ENCODE data around the gene SYTL3. TPM values are rescaled to one million over a fixed set of nuclear protein-coding genes. Genes with fewer than 3 reads are reported as not detected.
A peak's percentile ranks its signal among the peaks of the same experiment; 100 is the strongest.

The SYTL3 gene
- total RNA-seq, 1 experiment from 2014 or later: 0.28 TPM

DNA sequence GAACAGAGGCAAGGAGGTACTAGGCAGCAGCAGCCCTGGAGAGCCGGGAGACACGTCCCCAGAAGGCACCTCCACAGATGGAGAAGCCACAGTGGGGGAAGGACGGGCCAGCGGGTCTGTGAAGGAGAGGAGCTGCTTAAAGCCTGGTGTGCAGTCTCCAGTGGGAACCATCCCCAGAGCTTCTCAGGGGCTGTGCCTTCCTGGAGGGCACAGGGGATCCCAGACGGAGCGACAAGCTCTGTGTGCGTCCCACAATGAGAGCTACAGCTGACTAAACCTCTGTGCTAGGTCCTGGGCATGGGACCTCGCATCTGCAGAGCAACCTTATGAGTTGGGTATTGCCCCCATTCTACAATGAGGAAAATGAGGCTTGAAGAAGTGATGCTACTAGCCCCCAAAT is 118.6 kb downstream of the SYTL3 start (continued):
- TF ChIP-seq, protein P1, sequence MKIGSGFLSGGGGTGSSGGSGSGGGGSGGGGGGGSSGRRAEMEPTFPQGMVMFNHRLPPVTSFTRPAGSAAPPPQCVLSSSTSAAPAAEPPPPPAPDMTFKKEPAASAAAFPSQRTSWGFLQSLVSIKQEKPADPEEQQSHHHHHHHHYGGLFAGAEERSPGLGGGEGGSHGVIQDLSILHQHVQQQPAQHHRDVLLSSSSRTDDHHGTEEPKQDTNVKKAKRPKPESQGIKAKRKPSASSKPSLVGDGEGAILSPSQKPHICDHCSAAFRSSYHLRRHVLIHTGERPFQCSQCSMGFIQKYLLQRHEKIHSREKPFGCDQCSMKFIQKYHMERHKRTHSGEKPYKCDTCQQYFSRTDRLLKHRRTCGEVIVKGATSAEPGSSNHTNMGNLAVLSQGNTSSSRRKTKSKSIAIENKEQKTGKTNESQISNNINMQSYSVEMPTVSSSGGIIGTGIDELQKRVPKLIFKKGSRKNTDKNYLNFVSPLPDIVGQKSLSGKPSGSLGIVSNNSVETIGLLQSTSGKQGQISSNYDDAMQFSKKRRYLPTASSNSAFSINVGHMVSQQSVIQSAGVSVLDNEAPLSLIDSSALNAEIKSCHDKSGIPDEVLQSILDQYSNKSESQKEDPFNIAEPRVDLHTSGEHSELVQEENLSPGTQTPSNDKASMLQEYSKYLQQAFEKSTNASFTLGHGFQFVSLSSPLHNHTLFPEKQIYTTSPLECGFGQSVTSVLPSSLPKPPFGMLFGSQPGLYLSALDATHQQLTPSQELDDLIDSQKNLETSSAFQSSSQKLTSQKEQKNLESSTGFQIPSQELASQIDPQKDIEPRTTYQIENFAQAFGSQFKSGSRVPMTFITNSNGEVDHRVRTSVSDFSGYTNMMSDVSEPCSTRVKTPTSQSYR (CRISPR knock-in tag; IDR thresholded peaks at IDR 0.05): no peak
- TF ChIP-seq, protein P2, sequence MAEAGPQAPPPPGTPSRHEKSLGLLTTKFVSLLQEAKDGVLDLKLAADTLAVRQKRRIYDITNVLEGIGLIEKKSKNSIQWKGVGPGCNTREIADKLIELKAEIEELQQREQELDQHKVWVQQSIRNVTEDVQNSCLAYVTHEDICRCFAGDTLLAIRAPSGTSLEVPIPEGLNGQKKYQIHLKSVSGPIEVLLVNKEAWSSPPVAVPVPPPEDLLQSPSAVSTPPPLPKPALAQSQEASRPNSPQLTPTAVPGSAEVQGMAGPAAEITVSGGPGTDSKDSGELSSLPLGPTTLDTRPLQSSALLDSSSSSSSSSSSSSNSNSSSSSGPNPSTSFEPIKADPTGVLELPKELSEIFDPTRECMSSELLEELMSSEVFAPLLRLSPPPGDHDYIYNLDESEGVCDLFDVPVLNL (CRISPR knock-in tag; IDR thresholded peaks at IDR 0.05; ENCODE audit: borderline replicate concordance, low read depth): no peak
- no peak for TF ChIP-seq GRHL2 (CRISPR knock-in tag; IDR thresholded peaks at IDR 0.05; ENCODE audit: insufficient replicate concordance, severe bottlenecking)

DNA sequence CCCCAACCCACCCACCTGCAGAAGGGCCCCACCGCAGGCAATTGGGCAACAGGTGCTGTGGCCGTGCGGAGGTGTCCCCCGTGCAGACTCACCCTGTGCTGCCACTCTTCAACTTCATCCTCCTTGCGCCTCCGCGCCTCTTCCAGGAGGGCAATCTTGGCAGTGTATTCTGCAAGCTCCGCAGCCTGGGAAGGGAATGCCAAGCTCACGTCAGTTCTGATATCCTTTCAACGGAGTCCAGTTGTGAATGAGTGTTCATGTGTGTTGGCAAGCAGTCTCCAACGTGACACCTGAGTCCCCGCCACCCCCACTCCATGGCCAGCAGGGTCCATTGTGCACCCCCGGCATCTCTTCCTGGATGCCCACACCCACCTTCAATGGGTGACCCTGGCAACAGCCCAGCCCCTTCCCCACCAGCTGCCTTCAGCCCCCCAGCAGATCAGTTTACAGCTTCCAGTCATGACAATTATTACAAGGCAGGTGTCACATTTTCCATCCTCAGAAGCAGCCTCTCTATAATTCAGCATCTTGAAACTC is 119.4 kb downstream of the SYTL3 start:
- Mint-ChIP-seq H3K27me3 (ENCODE audit: low read depth) (no peaks in the 10 kb centered on the region), H3K9me3 (no peaks in the 10 kb centered on the region), H3K27ac (peak overlapping the region; percentile 69; the same call in 1 of the 2 replicates), H3K36me3 (peaks cover 91% of the 10 kb centered on the region), H3K4me3 (no peak overlapping the region), H3K4me1 (peaks cover 12% of the 10 kb centered on the region)
- no peak for ATAC-seq
- DNase-seq (ENCODE audit: low spot score): no peak
- TF ChIP-seq TEAD4 (CRISPR knock-in tag; IDR thresholded peaks at IDR 0.05) (no peak), HMGA2 (CRISPR knock-in tag; IDR thresholded peaks at IDR 0.05) (no peak), ZNF416 (CRISPR knock-in tag; IDR thresholded peaks at IDR 0.05) (no peak)
- ChIA-PET POLR2A (interaction anchor here (0.6 to 0.8 kb wide), 2 partner anchors 11 to 39 kb away, joined by 3 read pairs; no protein-coding TSS in a partner anchor), CTCF (interaction anchor here (1.0 to 2.3 kb wide), 3 partner anchors 16 to 89 kb away, joined by 3 to 14 read pairs (median 6); no protein-coding TSS in a partner anchor)

DNA sequence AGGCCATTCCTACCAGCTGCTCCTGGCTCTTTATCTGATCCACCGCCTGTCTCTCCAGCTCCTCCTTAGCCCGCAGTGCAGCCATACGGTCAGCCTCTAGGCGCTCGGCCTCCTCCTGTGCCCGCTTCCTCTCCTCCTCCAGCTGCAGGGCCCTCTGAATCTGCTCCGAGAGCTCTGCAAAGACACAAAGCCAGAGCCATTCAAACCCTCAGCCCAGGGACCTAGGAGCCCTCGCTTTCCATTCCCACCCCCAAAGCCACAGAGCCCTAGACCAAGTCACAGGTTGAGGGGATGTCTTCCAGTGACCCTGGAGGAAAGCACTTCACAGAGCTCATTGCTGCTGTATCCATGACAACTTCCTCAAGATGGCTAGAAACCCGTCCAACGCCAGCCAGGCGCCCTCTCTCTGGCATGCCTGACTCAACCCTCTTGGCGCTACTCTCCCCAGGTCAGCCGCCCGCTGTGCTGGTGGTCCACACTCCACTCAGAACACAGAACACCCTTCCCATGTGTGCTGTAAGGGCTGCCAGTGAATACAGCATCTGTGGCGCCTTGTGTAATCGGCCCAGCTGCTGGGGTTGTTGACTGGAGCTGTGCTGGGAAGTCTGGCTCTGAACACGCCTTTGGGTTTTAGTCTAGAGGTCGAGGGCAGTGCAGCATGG is 120.0 kb downstream of the SYTL3 start:
- no peak overlapping the region for H3K4me3 Mint-ChIP-seq
- ChIA-PET POLR2A (interaction anchor here (0.6 kb wide), 1 partner anchor 39 kb away, joined by 3 read pairs; no protein-coding TSS in a partner anchor), CTCF (interaction anchor here (1.0 to 2.3 kb wide), 3 partner anchors 17 to 89 kb away, joined by 3 to 14 read pairs (median 6); no protein-coding TSS in a partner anchor)
- no peak; the same call in 1 of the 2 replicates for ATAC-seq
- H3K9me3 Mint-ChIP-seq: no peaks in the 10 kb centered on the region
- peak overlapping the region; percentile 69; the same call in 1 of the 2 replicates for H3K27ac Mint-ChIP-seq
- DNase-seq (ENCODE audit: low spot score): no peak
- H3K36me3 Mint-ChIP-seq: peaks cover 93% of the 10 kb centered on the region
- TF ChIP-seq, protein P3, sequence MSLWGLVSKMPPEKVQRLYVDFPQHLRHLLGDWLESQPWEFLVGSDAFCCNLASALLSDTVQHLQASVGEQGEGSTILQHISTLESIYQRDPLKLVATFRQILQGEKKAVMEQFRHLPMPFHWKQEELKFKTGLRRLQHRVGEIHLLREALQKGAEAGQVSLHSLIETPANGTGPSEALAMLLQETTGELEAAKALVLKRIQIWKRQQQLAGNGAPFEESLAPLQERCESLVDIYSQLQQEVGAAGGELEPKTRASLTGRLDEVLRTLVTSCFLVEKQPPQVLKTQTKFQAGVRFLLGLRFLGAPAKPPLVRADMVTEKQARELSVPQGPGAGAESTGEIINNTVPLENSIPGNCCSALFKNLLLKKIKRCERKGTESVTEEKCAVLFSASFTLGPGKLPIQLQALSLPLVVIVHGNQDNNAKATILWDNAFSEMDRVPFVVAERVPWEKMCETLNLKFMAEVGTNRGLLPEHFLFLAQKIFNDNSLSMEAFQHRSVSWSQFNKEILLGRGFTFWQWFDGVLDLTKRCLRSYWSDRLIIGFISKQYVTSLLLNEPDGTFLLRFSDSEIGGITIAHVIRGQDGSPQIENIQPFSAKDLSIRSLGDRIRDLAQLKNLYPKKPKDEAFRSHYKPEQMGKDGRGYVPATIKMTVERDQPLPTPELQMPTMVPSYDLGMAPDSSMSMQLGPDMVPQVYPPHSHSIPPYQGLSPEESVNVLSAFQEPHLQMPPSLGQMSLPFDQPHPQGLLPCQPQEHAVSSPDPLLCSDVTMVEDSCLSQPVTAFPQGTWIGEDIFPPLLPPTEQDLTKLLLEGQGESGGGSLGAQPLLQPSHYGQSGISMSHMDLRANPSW (CRISPR knock-in tag; conservative IDR thresholded peaks at IDR 0.05; ENCODE audit: low read depth): no peak
- TF ChIP-seq ZNF317 (CRISPR knock-in tag; IDR thresholded peaks at IDR 0.05; ENCODE audit: borderline replicate concordance, low read depth) (no peak), MXD4 (CRISPR knock-in tag; IDR thresholded peaks at IDR 0.05; ENCODE audit: borderline replicate concordance) (no peak), TP53 (CRISPR knock-in tag; IDR thresholded peaks at IDR 0.05) (no peak), ELF4 (CRISPR knock-in tag; IDR thresholded peaks at IDR 0.05; ENCODE audit: low read depth) (no peak), EMX1 (CRISPR knock-in tag; IDR thresholded peaks at IDR 0.05) (no peak), ZNF263 (CRISPR knock-in tag; IDR thresholded peaks at IDR 0.05; ENCODE audit: low read depth) (no peak), ZBTB21 (CRISPR knock-in tag; IDR thresholded peaks at IDR 0.05; ENCODE audit: borderline replicate concordance) (no peak), RELA (CRISPR knock-in tag; IDR thresholded peaks at IDR 0.05; ENCODE audit: borderline replicate concordance) (no peak), JUN (CRISPR knock-in tag; IDR thresholded peaks at IDR 0.05) (no peak)
- no peaks in the 10 kb centered on the region for H3K27me3 Mint-ChIP-seq (ENCODE audit: low read depth)
- peaks cover 15% of the 10 kb centered on the region for H3K4me1 Mint-ChIP-seq

All from WTC11 (cell line).